MM.1S (cell line): ENCODE data around the gene PRKD1.

Experiments
- DNase-seq: peaks from one replicate; pipeline ENCODE4 v3.0.0-alpha.2; 2015
- H2AFZ ChIP-seq: fragments of 300-600 bp; sonication (generic); 2 replicates; pipeline ENCODE4 v1.6.0; 2016; ENCODE audit warnings: antibody characterized with exemption, low read length
- H3F3A ChIP-seq: fragments of 300-600 bp; sonication (generic); 2 replicates; pipeline ENCODE4 v1.6.1; 2016; ENCODE audit warnings: mild to moderate bottlenecking, antibody characterized with exemption, low read length, moderate library complexity, mixed read lengths; ENCODE audit not compliant: insufficient read depth
- H3K27ac ChIP-seq: fragments of 300-600 bp; sonication (generic); 2 replicates; pipeline ENCODE4 v1.5.1; 2016; ENCODE audit warnings: mild to moderate bottlenecking, low read length
- H3K27me3 ChIP-seq: fragments of 300-600 bp; sonication (generic); replicated peaks from 2 replicates; pipeline ENCODE4 v1.6.0; 2016; ENCODE audit warnings: low read length; ENCODE audit not compliant: insufficient read depth
- H3K36me3 ChIP-seq: fragments of 300-600 bp; sonication (generic); replicated peaks from 2 replicates; pipeline ENCODE4 v1.6.1; 2016; ENCODE audit warnings: mild to moderate bottlenecking, low read length, mixed read lengths; ENCODE audit not compliant: insufficient read depth
- H3K4me1 ChIP-seq: fragments of 300-600 bp; sonication (generic); 2 replicates; pipeline ENCODE4 v1.6.1; 2016; ENCODE audit warnings: low read length, mixed read lengths
- H3K4me2 ChIP-seq: fragments of 300-600 bp; sonication (generic); 2 replicates; pipeline ENCODE4 v1.6.0; 2016; ENCODE audit warnings: low read depth, low read length
- H3K4me3 ChIP-seq: fragments of 300-600 bp; sonication (generic); 2 replicates; pipeline ENCODE4 v1.5.1; 2016; ENCODE audit warnings: low read length, mixed read lengths
- H3K79me2 ChIP-seq: fragments of 300-600 bp; sonication (generic); 2 replicates; pipeline ENCODE4 v1.6.1; 2016; ENCODE audit warnings: mixed run types, low read length, mixed read lengths
- H3K9ac ChIP-seq: fragments of 300-600 bp; sonication (generic); 2 replicates; pipeline ENCODE4 v1.6.1; 2016; ENCODE audit warnings: low read length, mixed read lengths
- H3K9me2 ChIP-seq: fragments of 300-600 bp; sonication (generic); replicated peaks from 2 replicates; pipeline ENCODE4 v1.6.1; 2016; ENCODE audit warnings: mild to moderate bottlenecking, low read length, mixed read lengths; ENCODE audit not compliant: insufficient read depth
- H3K9me3 ChIP-seq: fragments of 300-600 bp; sonication (generic); replicated peaks from 2 replicates; pipeline ENCODE4 v1.6.1; 2016; ENCODE audit warnings: mild to moderate bottlenecking, low read length, mixed read lengths; ENCODE audit not compliant: insufficient read depth
- H4K20me1 ChIP-seq: fragments of 300-600 bp; sonication (generic); 2 replicates; pipeline ENCODE4 v1.6.1; 2016; ENCODE audit warnings: mild to moderate bottlenecking, low read length, moderate library complexity, mixed read lengths; ENCODE audit not compliant: insufficient read depth
- CTCF ChIP-seq: fragments of 300-600 bp; sonication (generic); IDR thresholded peaks from 2 replicates; pipeline ENCODE4 v1.5.1; 2016; ENCODE audit warnings: antibody characterized with exemption, low read length, mixed read lengths
- EZH2 ChIP-seq: fragments of 300-600 bp; sonication (generic); optimal IDR thresholded peaks from 2 replicates; pipeline ENCODE3; 2017; ENCODE audit warnings: low read depth, mild to moderate bottlenecking, antibody characterized with exemption, low read length, mixed read lengths
- EZH2phosphoT487 ChIP-seq: fragments of 300-600 bp; sonication (generic); IDR thresholded peaks from 2 replicates; pipeline ENCODE4 v1.6.1; 2018; ENCODE audit warnings: antibody characterized with exemption, low read length

PRKD1 gene

DNA sequence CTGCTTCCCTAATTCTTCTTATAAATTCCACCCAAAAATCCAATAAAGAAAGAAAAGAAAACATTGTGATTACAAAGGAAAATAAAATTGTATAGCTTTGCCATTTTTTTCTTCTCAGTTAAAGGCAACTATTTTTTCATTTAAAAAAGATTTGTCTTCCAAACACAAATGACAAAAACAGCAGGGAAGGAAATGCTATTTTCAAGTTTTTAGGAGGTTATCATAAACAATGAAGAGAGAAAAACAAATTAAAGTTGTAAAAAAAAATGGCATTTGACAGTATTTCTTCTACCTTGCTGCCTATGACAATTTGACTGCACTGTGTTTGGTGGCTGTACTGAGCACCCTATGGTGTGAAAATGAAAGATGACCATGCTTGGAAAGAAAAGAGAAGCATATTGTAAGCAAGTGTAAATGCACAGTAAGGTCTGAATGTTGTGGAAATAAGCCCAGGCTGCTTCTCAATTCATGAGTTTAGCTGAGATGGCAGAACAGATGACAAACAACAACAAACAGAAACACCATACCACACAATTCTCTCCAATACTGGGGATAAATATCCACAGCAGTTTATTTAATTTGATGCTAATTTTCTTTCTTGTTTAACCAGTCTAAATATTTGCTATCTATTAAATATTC is 109.8 kb downstream of the PRKD1 start:
- Histone ChIP-seq H3F3A (no peaks in the 10 kb centered on the region), H3K27me3 (no peaks in the 10 kb centered on the region), H3K4me3 (no peak overlapping the region), H3K4me2 (no peak overlapping the region), H3K36me3 (no peaks in the 10 kb centered on the region), H3K9me3 (no peaks in the 10 kb centered on the region), H4K20me1 (no peaks in the 10 kb centered on the region), H3K27ac (no peak overlapping the region), H3K4me1 (no peaks in the 10 kb centered on the region), H2AFZ (no peak overlapping the region), H3K9me2 (no peaks in the 10 kb centered on the region), H3K9ac (no peak overlapping the region), H3K79me2 (no peaks in the 10 kb centered on the region)
- no peak for TF ChIP-seq EZH2
- TF ChIP-seq EZH2phosphoT487: no peak
- no peak for TF ChIP-seq CTCF
- DNase-seq: no peak

GRCh38 chr14:29815016-29815674 is 112.5 kb downstream of the PRKD1 start:
- Histone ChIP-seq H3K79me2 (no peaks in the 10 kb centered on the region), H3K4me3 (no peak overlapping the region), H3K27me3 (no peaks in the 10 kb centered on the region), H3F3A (no peaks in the 10 kb centered on the region), H3K27ac (no peak overlapping the region), H3K9me3 (no peaks in the 10 kb centered on the region), H2AFZ (no peak overlapping the region), H3K9me2 (no peaks in the 10 kb centered on the region), H3K4me1 (peaks cover 3% of the 10 kb centered on the region; the same call in 1 of the 2 replicates), H3K4me2 (no peak overlapping the region), H3K9ac (no peak overlapping the region), H3K36me3 (no peaks in the 10 kb centered on the region), H4K20me1 (no peaks in the 10 kb centered on the region)
- DNase-seq: no peak
- TF ChIP-seq EZH2: no peak
- no peak for TF ChIP-seq CTCF
- no peak for TF ChIP-seq EZH2phosphoT487

GRCh38 chr14:29814156-29815015 is 113.3 kb downstream of the PRKD1 start:
- no peak overlapping the region for H2AFZ ChIP-seq
- H3K4me3 ChIP-seq: no peak overlapping the region
- H3K9me3 ChIP-seq: no peaks in the 10 kb centered on the region
- H3F3A ChIP-seq: no peaks in the 10 kb centered on the region
- H3K27ac ChIP-seq: no peak overlapping the region
- no peaks in the 10 kb centered on the region for H3K9me2 ChIP-seq
- H3K4me2 ChIP-seq: no peak overlapping the region
- H3K9ac ChIP-seq: no peak overlapping the region
- no peaks in the 10 kb centered on the region for H3K79me2 ChIP-seq
- DNase-seq: no peak
- peaks cover 4% of the 10 kb centered on the region; the same call in 1 of the 2 replicates for H3K4me1 ChIP-seq
- no peaks in the 10 kb centered on the region for H3K27me3 ChIP-seq
- no peak for TF ChIP-seq EZH2phosphoT487
- no peak for TF ChIP-seq EZH2
- no peaks in the 10 kb centered on the region for H3K36me3 ChIP-seq
- no peaks in the 10 kb centered on the region for H4K20me1 ChIP-seq
